ENCODE results near the gene CDCA8.

DNA sequence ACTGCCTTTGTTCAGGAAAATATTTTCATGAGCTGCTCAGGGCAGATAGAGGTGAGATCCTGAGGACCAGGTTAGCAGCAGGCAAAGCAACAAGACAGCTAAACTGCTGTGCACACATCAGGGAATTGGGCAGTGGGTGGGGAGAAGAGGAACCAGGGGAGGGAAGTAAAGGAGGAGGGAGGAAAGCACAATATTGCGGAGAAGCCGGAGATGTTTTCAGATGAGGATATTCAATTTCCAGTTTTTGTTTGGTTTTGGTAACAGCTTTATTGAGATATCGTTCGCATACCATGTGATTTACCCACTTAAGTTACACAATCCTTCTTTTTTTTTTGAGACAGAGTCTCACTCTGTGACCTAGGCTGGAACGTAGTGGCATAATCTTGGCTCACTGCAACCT, 38.1 kb downstream of the CDCA8 start:
- TF ChIP-seq CTCF (optimal IDR thresholded peaks at IDR 0.05 in 1 of 3, IDR thresholded peaks at IDR 0.05 in 1 of 3, conservative IDR thresholded peaks at IDR 0.05 in 1 of 3; ENCODE audit: extremely low read depth in 1 of 3, insufficient read depth in 2 of 3, low read length in 3 of 3): no peak
- TF ChIP-seq EZH2 (IDR thresholded peaks at IDR 0.05; ENCODE audit: low read length): no peak

Data from keratinocyte (primary cell).